ENCODE measurements around the gene MORC1.

Gene MORC1

GRCh38 chr3:109073116-109073515, 44.8 kb downstream of the MORC1 start:
- TF ChIP-seq CTCF (IDR thresholded peaks at IDR 0.05; ENCODE audit: low read depth, low read length) = no peak
- no peak overlapping the region for H3K4me3 ChIP-seq (ENCODE audit: low read depth, low read length)

GRCh38 chr3:109072194-109072593, 45.7 kb downstream of the MORC1 start:
- no peak for TF ChIP-seq CTCF (IDR thresholded peaks at IDR 0.05; ENCODE audit: low read depth, low read length)
- no peak overlapping the region for H3K4me3 ChIP-seq (ENCODE audit: low read depth, low read length)

- H3K4me3 ChIP-seq (ENCODE audit: low read depth, low read length) = no peak overlapping the region
- no peak for TF ChIP-seq CTCF (IDR thresholded peaks at IDR 0.05; ENCODE audit: low read depth, low read length)
These were observed 46.4 kb downstream of the MORC1 start for GRCh38 chr3:109071350-109072142.

GRCh38 chr3:109070211-109070610, 47.7 kb downstream of the MORC1 start:
- no peak for TF ChIP-seq CTCF (IDR thresholded peaks at IDR 0.05; ENCODE audit: low read depth, low read length)
- no peak overlapping the region for H3K4me3 ChIP-seq (ENCODE audit: low read depth, low read length)

GRCh38 chr3:109066864-109067263, 51.1 kb downstream of the MORC1 start:
- no peak overlapping the region for H3K4me3 ChIP-seq (ENCODE audit: low read depth, low read length)
- no peak for TF ChIP-seq CTCF (IDR thresholded peaks at IDR 0.05; ENCODE audit: low read depth, low read length)

GRCh38 chr3:109059264-109059663, 58.7 kb downstream of the MORC1 start:
- no peak overlapping the region for H3K4me3 ChIP-seq (ENCODE audit: low read depth, low read length)
- TF ChIP-seq CTCF (IDR thresholded peaks at IDR 0.05; ENCODE audit: low read depth, low read length) = no peak

GRCh38 chr3:109057616-109058015, 60.3 kb downstream of the MORC1 start:
- H3K4me3 ChIP-seq (ENCODE audit: low read depth, low read length) = no peak overlapping the region
- no peak for TF ChIP-seq CTCF (IDR thresholded peaks at IDR 0.05; ENCODE audit: low read depth, low read length)

All from WI38 (cell line).